Measurements from ENCODE around the gene BCKDK. TPM values are rescaled to one million over a fixed set of nuclear protein-coding genes. Genes with fewer than 3 reads are reported as not detected.
"Not testable (repeated sequence)": the region's sequence is repeated elsewhere in the genome, so short reads cannot be mapped to it uniquely, and the experiment has no call there.

BCKDK gene
- total RNA-seq, 2 experiments from 2014 or later = 4.3 to 5.8 TPM

DNA sequence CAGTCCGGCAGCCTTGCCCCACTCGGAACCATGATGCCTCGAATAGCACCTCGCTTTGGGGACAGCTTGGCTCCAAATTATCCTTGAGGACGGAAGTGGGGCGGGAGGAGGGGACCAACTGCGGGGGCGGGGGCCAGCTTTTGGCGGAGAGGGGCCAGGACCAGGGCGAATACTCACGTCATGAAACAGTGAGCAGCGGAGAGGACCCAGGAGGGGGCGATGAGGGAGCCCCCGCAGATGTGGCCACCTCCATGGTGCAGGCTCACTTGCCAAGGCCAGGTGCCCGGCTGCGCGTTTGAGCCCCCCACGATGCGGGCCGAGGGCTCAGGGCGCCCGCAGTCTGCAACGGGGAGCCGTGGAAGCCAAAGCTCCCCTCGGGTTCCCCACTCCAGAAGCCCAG lies 40.7 kb downstream of the BCKDK start:
- intact Hi-C loops (cut with DNase I, micrococcal nuclease) = loop anchor here in 1 of 2 experiments (10.0 kb wide), 1 partner anchor 56 kb away; the partner anchor contains the start of gene PYCARD
- H3K27ac ChIP-seq (ENCODE audit: low read depth in 1 of 2, low read length in 2 of 2) = no peak overlapping the region
- no peak overlapping the region for H3K4me3 ChIP-seq (ENCODE audit: low read length)
- DNase-seq (no peak), ATAC-seq (ENCODE audit: poor library complexity) (no peak)
- no peaks in the 10 kb centered on the region for H3K9me3 ChIP-seq (ENCODE audit: control insufficient read depth in 1 of 2, insufficient read depth in 1 of 2, low read length in 2 of 2)
- no peaks in the 10 kb centered on the region for H3K9me3 Mint-ChIP-seq
- H3K27ac Mint-ChIP-seq = no peak overlapping the region
- H3K27me3 Mint-ChIP-seq = peaks cover 8% of the 10 kb centered on the region
- H3K4me1 Mint-ChIP-seq (ENCODE audit: low read depth) = peaks cover 1% of the 10 kb centered on the region
- H3K36me3 Mint-ChIP-seq (ENCODE audit: low read depth) = no peaks in the 10 kb centered on the region
- no peaks in the 10 kb centered on the region for H3K36me3 ChIP-seq (ENCODE audit: insufficient read depth, low read length)
- H3K27me3 ChIP-seq (ENCODE audit: control insufficient read depth in 1 of 2, insufficient read depth in 2 of 2, low read length in 2 of 2) = no peaks in the 10 kb centered on the region
- H3K4me1 ChIP-seq (ENCODE audit: insufficient read depth, low read length) = peaks cover 3% of the 10 kb centered on the region
- H3K4me3 Mint-ChIP-seq = no peak overlapping the region
- ChIA-PET POLR2A (interaction anchor here (1.3 kb wide), 1 partner anchor 31 kb away, joined by 4 read pairs; the partner anchor contains the start of gene FUS), CTCF (no interaction called here)
- TF ChIP-seq, protein P1, sequence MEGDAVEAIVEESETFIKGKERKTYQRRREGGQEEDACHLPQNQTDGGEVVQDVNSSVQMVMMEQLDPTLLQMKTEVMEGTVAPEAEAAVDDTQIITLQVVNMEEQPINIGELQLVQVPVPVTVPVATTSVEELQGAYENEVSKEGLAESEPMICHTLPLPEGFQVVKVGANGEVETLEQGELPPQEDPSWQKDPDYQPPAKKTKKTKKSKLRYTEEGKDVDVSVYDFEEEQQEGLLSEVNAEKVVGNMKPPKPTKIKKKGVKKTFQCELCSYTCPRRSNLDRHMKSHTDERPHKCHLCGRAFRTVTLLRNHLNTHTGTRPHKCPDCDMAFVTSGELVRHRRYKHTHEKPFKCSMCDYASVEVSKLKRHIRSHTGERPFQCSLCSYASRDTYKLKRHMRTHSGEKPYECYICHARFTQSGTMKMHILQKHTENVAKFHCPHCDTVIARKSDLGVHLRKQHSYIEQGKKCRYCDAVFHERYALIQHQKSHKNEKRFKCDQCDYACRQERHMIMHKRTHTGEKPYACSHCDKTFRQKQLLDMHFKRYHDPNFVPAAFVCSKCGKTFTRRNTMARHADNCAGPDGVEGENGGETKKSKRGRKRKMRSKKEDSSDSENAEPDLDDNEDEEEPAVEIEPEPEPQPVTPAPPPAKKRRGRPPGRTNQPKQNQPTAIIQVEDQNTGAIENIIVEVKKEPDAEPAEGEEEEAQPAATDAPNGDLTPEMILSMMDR (IDR thresholded peaks at IDR 0.05) = no peak

DNA sequence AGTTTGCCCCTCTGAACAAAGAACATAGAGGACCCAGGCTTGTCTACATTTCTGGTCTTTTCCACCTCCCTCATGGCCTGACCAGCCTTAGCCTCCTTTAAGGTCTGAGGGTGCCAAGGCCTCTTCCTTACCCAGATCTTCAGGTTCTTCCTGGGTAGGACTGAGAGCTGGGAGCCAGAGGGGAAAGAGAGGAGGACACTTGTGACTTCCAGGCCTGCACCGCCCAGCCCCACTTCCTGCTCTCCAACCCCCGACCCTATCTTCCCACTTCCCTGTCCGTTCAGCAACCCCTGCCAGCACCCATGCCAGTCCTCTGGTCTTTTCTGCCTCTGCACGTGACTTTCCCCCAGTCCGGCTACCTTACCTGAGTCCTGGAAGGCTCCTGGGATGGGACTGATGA lies 41.1 kb downstream of the BCKDK start:
- Histone ChIP-seq H3K4me1 (ENCODE audit: insufficient read depth, low read length) (peaks cover 3% of the 10 kb centered on the region), H3K27me3 (ENCODE audit: control insufficient read depth in 1 of 2, insufficient read depth in 2 of 2, low read length in 2 of 2) (no peaks in the 10 kb centered on the region), H3K36me3 (ENCODE audit: insufficient read depth, low read length) (no peaks in the 10 kb centered on the region), H3K27ac (ENCODE audit: low read depth in 1 of 2, low read length in 2 of 2) (no peak overlapping the region), H3K4me3 (ENCODE audit: low read length) (no peak overlapping the region), H3K9me3 (ENCODE audit: control insufficient read depth in 1 of 2, insufficient read depth in 1 of 2, low read length in 2 of 2) (no peaks in the 10 kb centered on the region)
- Mint-ChIP-seq H3K27ac (no peak overlapping the region), H3K4me3 (no peak overlapping the region), H3K9me3 (no peaks in the 10 kb centered on the region), H3K4me1 (ENCODE audit: low read depth) (no peaks in the 10 kb centered on the region), H3K36me3 (ENCODE audit: low read depth) (no peaks in the 10 kb centered on the region), H3K27me3 (peaks cover 8% of the 10 kb centered on the region)
- DNase-seq = no peak
- CTCF ChIA-PET = no interaction called here
- intact Hi-C loops (cut with DNase I, micrococcal nuclease) = loop anchor here in 1 of 2 experiments (10.0 kb wide), 1 partner anchor 55 kb away; the partner anchor contains the start of gene PYCARD
- TF ChIP-seq, protein P1 (IDR thresholded peaks at IDR 0.05) = no peak
- POLR2A ChIA-PET = no interaction called here
- no peak for ATAC-seq (ENCODE audit: poor library complexity)

DNA sequence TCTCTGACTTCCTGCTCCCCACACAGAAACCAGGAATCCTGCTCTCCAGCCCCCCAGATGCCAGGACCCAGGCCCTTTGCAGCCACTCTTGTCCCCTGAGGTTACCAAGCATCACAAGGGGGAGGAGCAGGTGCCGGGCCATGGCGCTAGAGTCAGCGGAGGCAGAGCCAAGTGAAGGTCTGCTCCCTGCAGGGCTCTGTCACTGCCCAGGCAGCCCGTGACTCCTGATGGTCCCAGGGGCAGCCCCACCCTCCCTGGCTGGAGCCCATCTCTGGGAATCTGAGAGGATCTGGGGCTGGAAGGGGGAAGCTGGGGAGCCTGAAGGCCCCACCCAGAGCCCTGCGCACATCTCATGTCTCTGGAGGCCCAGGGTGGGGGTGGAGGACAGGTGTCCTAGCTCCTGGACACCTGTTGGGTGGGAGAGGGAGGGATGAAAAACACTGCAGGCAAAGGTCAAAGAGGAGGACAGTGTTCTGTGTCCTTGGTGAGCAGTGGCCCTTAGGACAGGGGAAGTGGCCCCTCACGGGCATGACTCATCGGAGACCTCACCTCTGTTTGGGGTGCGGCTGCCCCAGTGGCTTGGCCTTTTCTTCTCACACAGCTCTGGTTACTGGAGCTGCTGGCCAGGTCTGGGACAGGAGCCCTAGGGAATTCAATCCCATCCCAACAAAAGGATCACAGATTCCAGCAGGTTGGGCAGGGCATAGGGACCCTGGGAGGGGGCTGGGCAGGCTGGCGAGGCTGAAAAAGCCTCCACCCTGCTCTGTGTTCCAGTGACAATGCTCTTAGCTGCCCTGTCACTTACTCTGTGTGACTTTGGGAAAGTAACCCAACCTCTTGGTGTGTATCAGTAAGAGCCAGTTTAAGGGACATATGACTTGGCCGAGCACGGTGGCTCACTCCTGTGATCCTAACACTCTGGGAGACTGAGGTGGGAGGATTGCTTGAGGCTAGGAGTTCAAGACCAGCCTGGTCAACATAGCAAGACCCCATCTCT lies 42.0 kb downstream of the BCKDK start, which contains the start of gene PRSS36:
Gene PRSS36 (minus strand): TSS at position 173 of the 997 bp plus-strand sequence. CDS start 31 bp downstream, at position 142.
- TF ChIP-seq, protein P1 (IDR thresholded peaks at IDR 0.05) = no peak
- no peak within 1 kb of the TSS for H3K27ac Mint-ChIP-seq

DNA sequence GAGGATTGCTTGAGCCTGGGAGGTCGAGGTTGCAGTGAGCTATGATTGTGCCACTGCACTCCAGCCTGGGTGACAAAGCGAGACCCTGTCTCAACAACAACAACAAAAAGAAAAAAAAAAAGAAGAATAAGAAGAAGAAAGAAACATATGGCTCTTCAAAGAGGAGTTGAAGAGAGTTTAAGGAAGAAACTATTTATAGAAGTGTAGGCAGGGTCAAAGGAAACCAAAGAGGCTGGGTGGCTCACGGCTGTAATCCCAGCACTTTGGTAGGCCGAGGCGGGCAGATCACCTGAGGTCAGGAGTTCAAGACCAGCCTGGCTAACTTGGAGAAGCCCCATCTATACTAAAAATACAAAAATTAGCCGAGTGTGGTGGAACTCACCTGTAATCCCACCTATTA lies 42.8 kb downstream of the BCKDK start:
- intact Hi-C loops (cut with DNase I, micrococcal nuclease); H3K27me3 ChIP-seq (ENCODE audit: control insufficient read depth in 1 of 2, insufficient read depth in 2 of 2, low read length in 2 of 2); H3K9me3 ChIP-seq (ENCODE audit: control insufficient read depth in 1 of 2, insufficient read depth in 1 of 2, low read length in 2 of 2); POLR2A ChIA-PET; H3K4me1 Mint-ChIP-seq (ENCODE audit: low read depth); H3K4me1 ChIP-seq (ENCODE audit: insufficient read depth, low read length); DNase-seq; H3K36me3 ChIP-seq (ENCODE audit: insufficient read depth, low read length); H3K4me3 Mint-ChIP-seq; H3K9me3 Mint-ChIP-seq; ATAC-seq (ENCODE audit: poor library complexity); H3K27ac Mint-ChIP-seq; H3K4me3 ChIP-seq (ENCODE audit: low read length); H3K36me3 Mint-ChIP-seq (ENCODE audit: low read depth); H3K27ac ChIP-seq (ENCODE audit: low read depth in 1 of 2, low read length in 2 of 2); CTCF ChIA-PET; H3K27me3 Mint-ChIP-seq: not testable (repeated sequence)

More for the DNA sequence above, 42.0 kb downstream of the BCKDK start, which contains the start of gene PRSS36:
- ATAC-seq (ENCODE audit: poor library complexity) (no peak), DNase-seq (peak in 1 of 14 experiments; percentile 34)
- no peaks in the 10 kb centered on the region for H3K9me3 ChIP-seq (ENCODE audit: control insufficient read depth in 1 of 2, insufficient read depth in 1 of 2, low read length in 2 of 2)
- H3K36me3 Mint-ChIP-seq (ENCODE audit: low read depth) = no peaks in the 10 kb centered on the region
- POLR2A ChIA-PET = no interaction called here
- intact Hi-C loops (cut with DNase I, micrococcal nuclease) = loop anchor here in 1 of 2 experiments (10.0 kb wide), 1 partner anchor 55 kb away; the partner anchor contains the start of gene PYCARD
- no peak within 1 kb of the TSS for H3K4me3 ChIP-seq (ENCODE audit: low read length)
- H3K36me3 ChIP-seq (ENCODE audit: insufficient read depth, low read length) = no peaks in the 10 kb centered on the region
- H3K27me3 ChIP-seq (ENCODE audit: control insufficient read depth in 1 of 2, insufficient read depth in 2 of 2, low read length in 2 of 2) = no peaks in the 10 kb centered on the region
- CTCF ChIA-PET = no interaction called here
- H3K27ac ChIP-seq (ENCODE audit: low read depth in 1 of 2, low read length in 2 of 2) = no peak within 1 kb of the TSS
- H3K4me1 Mint-ChIP-seq (ENCODE audit: low read depth) = no peaks in the 10 kb centered on the region
- H3K27me3 Mint-ChIP-seq = peaks cover 8% of the 10 kb centered on the region
- no peaks in the 10 kb centered on the region for H3K9me3 Mint-ChIP-seq
- peaks cover 3% of the 10 kb centered on the region for H3K4me1 ChIP-seq (ENCODE audit: insufficient read depth, low read length)
- H3K4me3 Mint-ChIP-seq = no peak within 1 kb of the TSS

Data from CD4-positive, alpha-beta T cell (primary cell).